HG02870 (cell line): ENCODE data around the gene FGF7.
"Not testable (repeated sequence)": the region's sequence is repeated elsewhere in the genome, so short reads cannot be mapped to it uniquely, and the experiment has no call there.

Experiments
- ATAC-seq: cut with Tn5 transposase; IDR thresholded peaks from one replicate; pipeline ENCODE4 v1.9.1; 2021; ENCODE audit warnings: mild to moderate bottlenecking, moderate library complexity; ENCODE audit not compliant: unreplicated experiment

FGF7 gene, protein sequence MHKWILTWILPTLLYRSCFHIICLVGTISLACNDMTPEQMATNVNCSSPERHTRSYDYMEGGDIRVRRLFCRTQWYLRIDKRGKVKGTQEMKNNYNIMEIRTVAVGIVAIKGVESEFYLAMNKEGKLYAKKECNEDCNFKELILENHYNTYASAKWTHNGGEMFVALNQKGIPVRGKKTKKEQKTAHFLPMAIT

DNA sequence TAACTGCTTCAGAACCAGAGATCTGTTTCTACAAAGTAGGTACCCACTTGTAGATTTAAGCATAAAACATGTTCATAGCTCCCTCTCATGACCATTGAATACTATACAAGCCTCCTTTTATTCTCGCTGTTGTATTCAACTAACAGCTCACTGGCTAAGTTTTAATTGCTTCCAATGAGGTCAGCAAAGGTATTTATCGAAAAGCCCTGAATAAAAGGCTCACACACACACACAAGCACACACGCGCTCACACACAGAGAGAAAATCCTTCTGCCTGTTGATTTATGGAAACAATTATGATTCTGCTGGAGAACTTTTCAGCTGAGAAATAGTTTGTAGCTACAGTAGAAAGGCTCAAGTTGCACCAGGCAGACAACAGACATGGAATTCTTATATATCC lies at the start of gene FGF7:
FGF7 (plus strand) TSS at position 222 of the 400 bp plus-strand sequence. CDS start 1,056 bp downstream, outside the sequence.
- no peak for ATAC-seq

DNA sequence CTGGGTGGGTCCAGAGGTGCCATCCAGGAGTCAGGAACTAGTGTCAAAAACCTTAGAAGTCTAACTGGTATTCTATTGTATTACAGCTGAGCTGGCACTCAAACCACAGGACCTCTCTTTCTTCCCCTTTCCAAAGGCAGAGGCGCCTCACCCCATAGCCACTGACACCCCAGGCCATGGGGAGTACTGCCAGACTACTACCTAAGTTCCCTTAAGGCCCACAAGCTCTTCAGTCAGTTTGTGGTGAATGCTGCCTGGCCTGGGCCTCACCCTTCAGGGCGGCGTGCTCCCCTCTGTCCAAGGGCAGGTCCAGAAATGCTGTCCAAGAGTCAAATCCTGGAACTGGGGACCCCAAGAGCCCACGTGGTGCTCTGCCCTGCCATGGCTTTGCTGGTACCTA lies 43.0 kb upstream of the FGF7 start:
- no peak for ATAC-seq

DNA sequence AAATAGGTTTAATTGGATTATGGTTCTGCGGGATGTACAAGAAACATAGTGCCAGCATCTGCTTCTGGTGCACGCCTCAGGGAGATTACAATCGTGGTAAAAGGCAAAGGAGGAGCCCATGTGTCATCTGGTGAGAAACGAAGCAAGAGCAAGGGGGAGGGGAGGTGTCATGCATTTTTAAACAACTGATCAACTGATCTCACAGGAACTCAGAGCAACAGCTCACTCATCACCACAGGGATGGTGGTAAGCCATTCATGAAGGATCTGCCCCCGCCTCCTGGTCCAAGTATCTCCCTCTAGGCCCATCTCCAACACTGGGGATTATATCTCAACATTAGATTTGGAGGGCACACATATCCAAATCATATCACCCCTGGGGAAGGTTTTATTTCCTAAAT lies 42.1 kb upstream of the FGF7 start:
- ATAC-seq = no peak

DNA sequence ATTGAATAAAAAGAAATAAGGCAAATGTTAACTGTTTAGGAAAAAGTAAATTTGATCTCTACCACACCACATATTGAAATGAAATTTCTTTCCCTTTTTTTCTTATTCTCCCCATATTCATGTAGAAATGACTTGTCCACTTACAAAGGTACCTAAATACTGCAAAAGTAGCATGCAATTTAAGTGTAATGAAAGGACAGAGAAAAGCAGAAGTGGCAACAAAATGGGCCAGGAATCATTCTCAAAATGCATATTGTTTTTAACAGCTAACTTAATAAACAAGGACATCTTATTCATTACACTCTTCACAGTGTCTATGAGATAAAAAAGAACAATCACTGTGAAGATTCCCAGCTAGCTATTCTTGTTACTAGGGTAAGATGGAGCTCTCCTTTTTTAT lies 40.6 kb upstream of the FGF7 start:
- no peak for ATAC-seq

DNA sequence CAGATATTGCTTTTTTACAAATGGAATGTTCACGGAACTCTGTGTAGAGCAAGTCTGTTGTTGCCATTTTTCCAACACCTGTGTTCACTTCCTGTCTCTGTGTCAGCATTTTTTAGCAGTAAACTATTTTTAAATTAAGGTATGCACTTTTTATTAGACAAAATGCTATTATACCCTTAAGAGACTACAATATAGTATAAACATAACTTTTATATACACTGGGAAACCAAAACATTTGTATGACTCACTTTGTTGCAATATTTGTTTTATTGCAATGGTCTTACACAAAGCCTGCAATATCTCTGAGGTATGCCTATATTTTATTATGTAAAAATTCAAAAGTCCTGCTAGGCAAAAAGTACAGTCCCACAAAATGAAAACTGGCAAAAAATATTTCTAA lies 39.8 kb upstream of the FGF7 start:
- ATAC-seq = no peak

DNA sequence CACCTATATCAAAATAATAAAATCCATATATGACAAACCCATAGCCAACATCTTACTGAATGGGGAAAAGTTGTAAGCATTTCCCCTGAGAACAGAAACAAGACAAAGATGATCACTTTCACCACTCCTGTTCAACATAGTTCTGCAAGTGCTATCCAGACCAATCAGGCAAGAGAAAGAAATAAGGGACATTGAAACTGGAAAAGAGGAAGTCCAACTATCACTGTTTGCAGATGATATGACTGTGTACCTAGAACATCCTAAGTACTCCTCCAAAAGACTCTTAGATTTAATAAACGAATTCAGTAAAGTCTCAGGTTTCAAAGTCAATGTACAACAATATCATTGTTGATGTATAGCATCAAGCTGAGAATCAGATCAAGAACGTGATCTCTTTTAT lies 35.6 kb upstream of the FGF7 start:
- no peak for ATAC-seq

DNA sequence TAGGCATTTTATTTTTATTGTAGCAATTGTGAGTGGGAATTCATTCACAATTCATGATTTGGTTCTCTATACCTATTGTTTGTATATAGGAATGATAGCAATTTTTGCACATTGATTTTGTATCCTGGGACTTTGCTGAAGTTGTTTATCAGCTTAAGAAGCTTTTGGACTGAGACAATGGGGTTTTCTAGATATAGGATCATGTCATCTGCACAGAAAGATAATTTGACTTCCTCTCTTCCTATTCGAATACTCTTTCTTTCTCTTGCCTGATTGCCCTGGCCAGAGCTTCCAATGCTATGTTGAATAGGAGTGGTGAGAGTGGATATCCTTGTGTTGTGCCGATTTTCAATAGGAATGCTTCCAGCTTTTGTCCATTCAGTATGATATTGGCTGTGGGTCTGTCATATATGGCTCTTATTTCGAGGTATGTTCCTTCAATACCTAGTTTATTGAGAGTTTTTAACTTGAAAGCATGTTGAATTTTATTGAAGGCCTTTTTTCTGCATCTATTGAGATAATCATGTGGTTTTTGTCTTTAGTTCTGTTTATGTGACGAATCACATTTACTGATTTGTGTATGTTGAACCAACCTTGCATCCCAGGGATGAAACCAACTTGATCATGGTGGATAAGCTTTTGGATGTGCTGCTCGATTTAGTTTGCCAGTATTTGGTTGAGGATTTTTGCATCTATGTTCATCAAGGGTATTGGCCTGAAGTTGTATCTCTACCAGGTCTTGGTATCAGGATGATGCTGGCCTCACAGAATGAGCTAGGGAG lies 20.3 kb upstream of the FGF7 start:
- not testable (repeated sequence) for ATAC-seq

DNA sequence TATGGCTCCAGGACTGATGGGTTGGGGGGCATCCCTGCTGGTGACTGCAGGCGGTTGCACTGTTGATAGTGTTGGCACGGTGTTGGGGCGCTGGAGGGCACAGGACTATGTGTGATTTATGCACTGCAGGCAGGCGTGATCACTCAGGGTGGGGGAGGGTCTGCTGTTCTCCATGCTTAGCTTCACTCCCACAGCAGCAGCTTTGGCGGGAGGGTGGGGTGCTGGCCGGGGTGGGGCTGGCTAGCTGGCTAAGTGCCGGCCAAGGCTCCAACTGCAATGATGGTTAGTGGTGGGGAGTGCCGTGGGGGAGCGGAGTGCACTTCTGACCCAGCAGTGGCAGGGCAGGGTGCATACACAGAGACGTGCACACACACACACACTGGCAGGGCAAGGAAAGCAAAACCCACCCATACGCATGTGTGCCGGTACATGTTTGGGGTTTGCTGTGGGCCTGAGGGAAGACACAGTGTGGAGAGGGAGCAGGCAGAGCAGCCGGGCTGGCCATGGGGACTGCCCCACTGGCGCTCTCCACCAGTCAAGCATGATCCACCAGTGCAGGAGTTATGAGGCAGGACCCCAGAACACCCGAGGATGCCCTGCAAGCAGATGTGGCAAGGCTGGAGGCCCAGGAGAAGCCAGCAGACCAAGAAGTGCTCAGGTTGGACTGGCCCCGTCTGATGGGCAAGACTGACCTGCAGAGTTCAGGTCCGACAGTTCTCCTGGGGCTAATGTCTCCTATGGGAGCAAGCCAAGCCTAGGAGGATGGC lies 16.5 kb upstream of the FGF7 start:
- ATAC-seq = no peak

DNA sequence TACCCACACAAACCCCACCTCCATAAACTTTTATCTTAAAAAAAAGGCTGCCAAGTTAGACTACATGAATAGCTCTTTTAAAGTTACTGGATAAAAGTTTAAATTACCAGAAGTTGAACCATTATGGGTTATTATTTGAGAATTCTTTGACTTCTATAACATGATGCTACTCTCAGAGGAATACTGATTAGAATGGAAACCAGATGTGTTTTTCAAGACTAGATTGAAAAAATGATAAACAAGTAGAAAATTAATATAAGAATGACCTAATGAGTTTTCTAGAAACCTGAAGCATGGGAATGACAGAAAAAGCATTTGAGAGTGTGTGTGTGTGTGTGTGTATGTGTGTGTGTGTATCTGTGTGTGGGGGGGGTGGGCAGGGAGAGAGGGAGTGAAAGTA lies 12.4 kb upstream of the FGF7 start:
- ATAC-seq = no peak

DNA sequence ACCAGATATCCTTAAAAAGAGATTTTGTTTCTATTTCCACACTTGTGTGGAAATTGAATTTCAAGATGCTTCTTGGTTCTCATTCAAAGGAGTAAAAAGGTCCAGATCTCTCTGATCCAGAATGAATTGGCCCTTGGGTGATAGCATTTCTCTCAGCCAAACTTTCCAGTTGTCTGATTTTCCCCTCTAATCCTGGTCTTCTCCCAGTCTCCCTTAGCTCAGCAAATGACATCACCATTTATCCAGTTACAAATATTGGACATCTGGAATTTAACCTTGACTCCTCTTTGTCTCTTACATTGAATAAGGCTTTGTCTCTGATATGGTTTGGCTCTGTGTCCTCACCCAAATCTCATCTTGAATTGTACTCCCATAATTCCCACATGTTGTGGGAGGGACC lies 10.2 kb upstream of the FGF7 start:
- ATAC-seq = no peak

DNA sequence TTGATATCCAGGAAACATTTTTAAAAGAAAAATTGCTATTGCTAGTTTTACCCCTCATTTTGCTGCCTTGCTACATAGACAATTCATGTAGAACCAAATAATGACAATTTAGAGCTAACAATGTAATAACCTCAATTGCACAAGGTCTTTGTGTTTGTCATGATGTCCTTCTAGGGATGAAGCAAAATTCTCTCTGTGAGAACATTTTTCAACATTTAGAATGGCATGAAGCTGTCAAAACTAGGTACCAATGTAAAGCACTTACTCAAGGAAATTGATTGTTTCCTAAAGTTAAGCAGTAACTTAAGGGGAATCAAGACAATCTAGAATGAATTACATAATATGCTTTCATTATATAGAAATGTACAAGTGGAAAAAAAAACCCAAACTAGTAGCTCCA lies 7.9 kb upstream of the FGF7 start:
- no peak for ATAC-seq

DNA sequence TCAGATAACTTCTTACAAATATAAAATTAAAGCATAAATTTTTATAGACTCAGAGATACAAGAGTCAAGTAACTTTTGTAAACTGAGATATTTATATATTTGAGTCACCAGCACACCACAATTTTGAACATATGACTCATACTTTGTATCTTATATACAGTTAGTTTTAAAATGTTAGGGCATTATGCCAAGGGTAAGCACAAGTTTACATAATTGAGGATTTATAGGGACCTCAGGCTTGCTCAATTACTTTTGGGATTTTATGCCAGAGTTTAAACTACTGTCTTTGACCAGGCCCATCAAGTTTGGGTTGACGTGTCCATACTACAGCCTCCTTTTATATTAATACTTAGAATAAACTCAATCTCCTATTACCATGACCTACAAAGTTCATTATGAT lies 7.4 kb upstream of the FGF7 start:
- ATAC-seq = no peak

DNA sequence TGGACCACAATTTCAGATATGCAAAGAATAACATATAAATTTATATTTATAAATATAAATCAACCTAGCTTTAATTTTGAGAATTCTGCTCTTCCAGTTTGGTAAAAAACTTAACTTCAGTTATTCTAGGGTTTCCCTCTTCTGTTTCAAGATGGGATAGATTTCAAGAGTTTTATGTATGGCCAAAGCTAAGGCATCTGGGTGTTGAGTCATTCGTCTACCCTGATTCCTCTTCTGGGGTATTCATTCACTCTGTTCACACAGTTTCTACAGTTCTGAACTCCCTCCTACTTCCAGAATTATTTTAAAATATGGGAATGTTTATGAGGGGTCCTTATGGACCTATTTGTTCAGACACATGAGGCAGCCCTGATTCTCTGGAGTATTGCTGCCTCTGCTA lies 4.2 kb upstream of the FGF7 start:
- no peak for ATAC-seq

DNA sequence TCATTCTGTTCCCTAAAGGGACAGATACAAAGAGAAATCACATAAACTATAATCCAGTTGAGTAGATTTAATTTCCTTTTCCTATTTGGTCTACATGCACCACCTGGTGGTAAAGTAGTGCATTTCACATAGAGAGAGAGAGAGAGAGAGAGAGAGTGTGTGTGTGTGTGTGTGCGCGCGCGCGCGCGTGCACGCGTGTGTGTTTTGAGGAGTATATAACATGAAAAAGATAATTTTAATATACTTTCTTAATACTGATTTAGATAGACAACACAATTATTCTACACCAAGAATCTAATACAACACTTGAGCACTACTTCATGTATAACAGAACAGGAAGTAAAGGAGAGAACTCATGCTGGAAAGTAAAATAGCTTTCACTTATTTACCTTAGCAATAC lies 1.1 kb upstream of the FGF7 start:
- no peak for ATAC-seq

DNA sequence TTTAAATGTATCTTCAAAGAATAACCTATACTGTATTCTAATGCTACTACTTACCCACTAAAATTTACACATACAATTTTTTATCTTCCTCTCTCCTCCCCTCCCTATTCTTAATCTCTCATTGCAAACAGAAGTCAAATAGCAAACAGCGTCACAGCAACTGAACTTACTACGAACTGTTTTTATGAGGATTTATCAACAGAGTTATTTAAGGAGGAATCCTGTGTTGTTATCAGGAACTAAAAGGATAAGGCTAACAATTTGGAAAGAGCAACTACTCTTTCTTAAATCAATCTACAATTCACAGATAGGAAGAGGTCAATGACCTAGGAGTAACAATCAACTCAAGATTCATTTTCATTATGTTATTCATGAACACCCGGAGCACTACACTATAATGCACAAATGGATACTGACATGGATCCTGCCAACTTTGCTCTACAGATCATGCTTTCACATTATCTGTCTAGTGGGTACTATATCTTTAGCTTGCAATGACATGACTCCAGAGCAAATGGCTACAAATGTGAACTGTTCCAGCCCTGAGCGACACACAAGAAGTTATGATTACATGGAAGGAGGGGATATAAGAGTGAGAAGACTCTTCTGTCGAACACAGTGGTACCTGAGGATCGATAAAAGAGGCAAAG lies 984 bp downstream of the FGF7 start:
- ATAC-seq = no peak

DNA sequence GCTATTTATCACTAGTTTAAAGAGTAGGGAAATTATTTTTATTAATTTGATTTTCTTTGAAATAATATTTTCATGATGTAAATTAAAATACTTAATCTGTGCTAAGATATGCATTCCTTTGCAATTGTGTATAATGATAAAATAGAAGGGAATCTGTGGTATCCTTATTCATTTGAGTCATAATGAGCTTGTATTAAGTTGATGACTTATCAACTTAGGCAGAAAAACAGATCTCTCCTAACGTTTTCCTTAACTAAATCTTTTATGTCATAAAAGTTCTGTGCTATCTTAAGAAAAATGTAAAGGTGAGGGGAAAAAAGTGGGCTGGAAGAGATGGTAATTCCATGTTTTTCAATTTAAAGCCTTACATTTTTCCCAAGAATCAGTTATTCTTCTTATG lies 1.9 kb downstream of the FGF7 start:
- ATAC-seq = no peak

DNA sequence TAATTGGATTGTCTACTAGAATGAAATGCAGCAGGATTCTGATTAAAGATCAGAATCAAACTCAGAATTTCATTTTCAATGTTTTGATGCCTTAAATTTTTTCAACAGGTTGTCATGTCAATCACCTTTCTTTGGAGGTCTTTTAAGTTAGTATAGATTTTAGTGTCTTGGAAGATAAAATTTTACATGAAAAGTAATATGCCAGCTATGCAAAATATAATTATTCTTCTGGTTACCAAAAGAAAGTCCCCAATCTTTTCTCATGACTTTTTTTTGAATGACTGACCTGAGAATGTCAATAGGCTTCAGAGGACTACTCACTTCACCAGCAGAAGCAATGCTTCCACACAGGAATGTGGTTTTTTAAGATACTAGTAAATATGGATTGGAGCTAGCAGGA lies 4.3 kb downstream of the FGF7 start:
- no peak for ATAC-seq

DNA sequence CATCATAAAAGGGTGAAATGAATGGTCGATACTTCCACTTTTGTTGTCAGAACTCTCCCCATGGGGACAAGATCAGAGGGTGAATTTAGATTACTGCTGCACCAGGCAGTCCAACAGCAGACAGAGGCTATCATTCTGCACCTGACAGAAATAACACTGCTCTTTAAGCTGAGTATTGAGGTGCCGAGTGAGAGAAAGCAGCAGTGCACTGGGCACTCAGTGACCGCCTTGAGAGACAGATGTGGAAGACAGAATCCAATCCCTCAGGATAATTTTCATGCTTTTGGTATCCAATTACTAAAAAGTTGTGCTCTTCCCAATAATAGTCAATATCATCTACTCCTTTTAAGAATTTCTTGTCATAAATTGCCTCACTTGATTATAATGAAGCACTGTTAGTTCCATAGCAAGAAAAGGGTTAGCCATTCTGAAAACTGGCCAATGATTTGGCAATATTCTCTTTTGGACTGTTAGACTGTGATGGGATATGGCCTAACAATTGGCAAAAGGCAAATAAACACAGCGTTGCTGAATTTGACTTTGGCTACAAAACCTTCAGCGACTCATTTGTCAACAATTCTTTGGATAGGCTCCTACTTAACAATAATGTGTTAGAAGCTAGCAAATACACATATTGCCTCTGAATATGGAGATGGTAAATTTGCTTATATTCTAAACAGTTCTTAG lies 5.5 kb downstream of the FGF7 start:
- ATAC-seq = no peak

DNA sequence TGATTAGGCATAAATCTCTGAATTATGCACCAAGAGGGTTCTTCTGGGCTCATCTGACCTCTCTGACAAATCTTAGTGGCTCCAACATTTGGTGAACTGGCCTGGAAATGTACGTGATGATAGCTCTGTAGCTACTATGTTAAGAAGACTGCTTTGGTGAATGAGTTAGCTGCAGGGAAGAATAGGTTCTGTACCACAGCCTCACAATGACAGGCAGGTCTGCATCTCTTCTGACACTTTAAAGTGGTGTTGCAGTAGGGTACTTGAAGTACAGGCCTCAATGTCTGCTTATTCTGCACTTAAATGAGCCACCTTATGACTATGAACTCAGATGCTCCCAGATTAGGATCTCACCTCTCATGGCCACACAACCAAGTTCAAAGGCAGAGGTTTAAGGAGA lies 7.0 kb downstream of the FGF7 start:
- no peak for ATAC-seq

DNA sequence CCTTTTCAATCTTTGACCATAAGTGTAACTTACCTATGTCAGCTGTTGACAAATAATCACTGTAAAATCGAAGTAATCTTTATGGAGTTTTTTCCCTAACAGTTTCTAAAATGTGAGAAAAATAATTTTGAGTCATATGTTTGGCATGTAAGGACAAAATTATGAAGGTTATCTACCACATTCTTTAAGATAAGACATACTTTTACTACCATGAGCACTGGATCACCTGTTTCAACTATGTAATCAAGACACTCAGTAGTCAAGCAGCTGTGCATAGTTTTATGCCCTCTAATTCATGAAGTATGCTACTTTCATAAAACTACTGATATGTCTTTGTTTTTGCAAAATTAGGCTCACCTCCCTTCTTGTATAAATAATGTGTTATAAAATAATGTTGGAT lies 12.1 kb downstream of the FGF7 start:
- ATAC-seq = no peak

DNA sequence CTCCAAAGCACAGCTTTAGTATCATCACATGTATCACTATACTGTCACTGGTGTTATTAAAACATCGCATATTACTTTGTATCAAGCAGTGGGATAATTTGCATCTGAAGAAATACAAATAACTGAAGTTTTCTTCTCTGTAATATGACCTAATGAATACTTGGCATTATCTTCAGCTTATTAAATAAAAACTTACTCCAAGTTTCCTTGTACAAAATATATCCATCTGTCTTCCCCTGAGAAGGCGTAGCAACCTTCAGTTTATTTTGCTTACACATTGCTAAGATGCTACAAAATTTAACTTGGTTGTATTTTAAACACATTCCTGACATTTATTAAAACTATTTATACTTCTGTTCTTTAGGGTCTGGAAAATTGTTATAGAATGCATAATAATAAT lies 13.7 kb downstream of the FGF7 start:
- ATAC-seq = no peak
